AG10803 (cell line): Measurements from ENCODE around the gene CCDC61.

Experiments used
- DNase-seq: peaks from one replicate; pipeline ENCODE4 v3.0.0; 2010; ENCODE audit warnings: low read depth
- H3K4me3 ChIP-seq: 2 replicates; pipeline ENCODE4 v1.5.1; 2011; ENCODE audit warnings: mild to moderate bottlenecking, low read length, control low read depth
- TF ChIP-seq, protein P1 (sequence below): conservative IDR thresholded peaks from 2 replicates; pipeline ENCODE4 v1.5.1; 2011; ENCODE audit warnings: mild to moderate bottlenecking, low read length, control low read depth, inconsistent platforms

The CCDC61 gene

DNA sequence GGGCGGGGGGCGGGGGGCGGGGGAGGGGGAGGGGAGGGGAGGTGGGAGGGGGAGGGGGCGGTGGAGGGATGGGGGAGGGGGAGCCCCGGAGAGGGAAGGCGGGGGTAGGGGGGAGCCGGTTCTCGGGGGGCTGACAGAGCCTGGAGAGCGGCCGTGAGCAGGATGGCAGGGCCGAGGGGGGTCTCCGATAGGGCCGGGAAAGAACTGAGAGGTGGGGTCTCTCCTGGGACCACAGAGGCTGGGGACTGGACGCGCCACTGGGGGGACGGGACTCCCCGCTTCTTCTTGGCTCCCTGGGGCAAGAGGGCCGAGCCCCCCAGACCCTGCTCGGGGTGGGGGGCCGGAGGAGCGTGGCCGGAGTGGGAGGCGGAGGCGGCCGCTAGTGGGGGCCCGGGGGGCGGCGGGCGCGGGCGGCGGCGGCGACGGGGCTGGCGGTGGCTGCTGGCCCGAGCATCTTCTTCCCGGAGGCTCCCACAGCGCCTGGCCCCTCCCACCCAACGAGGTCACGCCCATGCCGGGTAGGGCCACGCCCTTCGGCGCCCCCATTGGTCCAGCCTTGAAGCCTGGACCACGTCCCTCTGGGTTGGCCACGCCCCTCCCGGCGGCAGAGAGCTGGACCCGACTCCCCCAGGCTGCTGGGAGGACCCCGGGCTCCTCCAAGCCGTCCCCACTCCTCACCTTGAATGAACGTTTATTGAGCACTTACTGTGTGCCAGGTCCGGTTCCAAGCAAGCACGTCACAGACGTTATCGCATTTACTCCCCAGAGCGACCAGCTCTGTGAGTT is 21.5 kb upstream of the CCDC61 start, which contains the start of gene NOVA2:
TSS of gene NOVA2 (minus strand) at position 313 of the 786 bp plus-strand sequence. CDS start 514 bp downstream, outside the sequence.
- TF ChIP-seq, protein P1, sequence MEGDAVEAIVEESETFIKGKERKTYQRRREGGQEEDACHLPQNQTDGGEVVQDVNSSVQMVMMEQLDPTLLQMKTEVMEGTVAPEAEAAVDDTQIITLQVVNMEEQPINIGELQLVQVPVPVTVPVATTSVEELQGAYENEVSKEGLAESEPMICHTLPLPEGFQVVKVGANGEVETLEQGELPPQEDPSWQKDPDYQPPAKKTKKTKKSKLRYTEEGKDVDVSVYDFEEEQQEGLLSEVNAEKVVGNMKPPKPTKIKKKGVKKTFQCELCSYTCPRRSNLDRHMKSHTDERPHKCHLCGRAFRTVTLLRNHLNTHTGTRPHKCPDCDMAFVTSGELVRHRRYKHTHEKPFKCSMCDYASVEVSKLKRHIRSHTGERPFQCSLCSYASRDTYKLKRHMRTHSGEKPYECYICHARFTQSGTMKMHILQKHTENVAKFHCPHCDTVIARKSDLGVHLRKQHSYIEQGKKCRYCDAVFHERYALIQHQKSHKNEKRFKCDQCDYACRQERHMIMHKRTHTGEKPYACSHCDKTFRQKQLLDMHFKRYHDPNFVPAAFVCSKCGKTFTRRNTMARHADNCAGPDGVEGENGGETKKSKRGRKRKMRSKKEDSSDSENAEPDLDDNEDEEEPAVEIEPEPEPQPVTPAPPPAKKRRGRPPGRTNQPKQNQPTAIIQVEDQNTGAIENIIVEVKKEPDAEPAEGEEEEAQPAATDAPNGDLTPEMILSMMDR: no peak
- DNase-seq: peak; percentile 26
- H3K4me3 ChIP-seq: no peak within 1 kb of the TSS; the same call in 1 of the 2 replicates

GRCh38 chr19:45975306-45976070 is 19.8 kb upstream of the CCDC61 start:
- DNase-seq: no peak
- H3K4me3 ChIP-seq: no peak overlapping the region
- TF ChIP-seq, protein P1: no peak

- DNase-seq: no peak
- TF ChIP-seq, protein P1: no peak
- no peak overlapping the region for H3K4me3 ChIP-seq
Observed at GRCh38 chr19:45976178-45976577, 19.1 kb upstream of the CCDC61 start.

GRCh38 chr19:45978156-45978555 is 17.1 kb upstream of the CCDC61 start:
- H3K4me3 ChIP-seq: no peak overlapping the region
- TF ChIP-seq, protein P1: no peak

GRCh38 chr19:45981350-45981749 is 13.9 kb upstream of the CCDC61 start:
- TF ChIP-seq, protein P1: no peak
- peak; percentile 9 for DNase-seq
- H3K4me3 ChIP-seq: no peak overlapping the region

More at GRCh38 chr19:45978156-45978555, 17.1 kb upstream of the CCDC61 start:
- no peak for DNase-seq

- TF ChIP-seq, protein P1: no peak
- no peak for DNase-seq
Observed at GRCh38 chr19:45985321-45985720, 9.9 kb upstream of the CCDC61 start.

More at GRCh38 chr19:45985321-45985720, 9.9 kb upstream of the CCDC61 start:
- H3K4me3 ChIP-seq: no peak overlapping the region
